SK-N-SH treated with all-trans-retinoic acid at 6 μM for 48 hours (cell line): ENCODE measurements around the gene FMN1.

Experiments used
- ATAC-seq: fragments of 200-7000 bp; cut with Tn5 transposase; 3 replicates; pipeline ENCODE4 v1.9.1; 2020; ENCODE audit warnings: mild to moderate bottlenecking, moderate library complexity
- ARNTL ChIP-seq: fragments of 450-650 bp; formaldehyde crosslinking; IDR thresholded peaks from 2 replicates; pipeline ENCODE4 v1.5.0; 2020; ENCODE audit warnings: low read depth, mild to moderate bottlenecking, moderate library complexity, borderline replicate concordance
- BACH2 ChIP-seq: fragments of 250-450 bp; sonication (Bioruptor Pico); IDR thresholded peaks from 2 replicates; pipeline ENCODE4 v1.9.0; 2021; ENCODE audit warnings: mild to moderate bottlenecking, borderline replicate concordance
- CREB5 ChIP-seq: fragments of 250-450 bp; sonication (Bioruptor Pico); IDR thresholded peaks from 2 replicates; pipeline ENCODE4 v1.5.1; 2020; ENCODE audit warnings: low read depth, mild to moderate bottlenecking, moderate library complexity
- CSDC2 ChIP-seq: fragments of 250-450 bp; sonication (Bioruptor Pico); IDR thresholded peaks from 2 replicates; pipeline ENCODE4 v1.5.0; 2020; ENCODE audit warnings: mild to moderate bottlenecking, moderate library complexity
- CSRNP3 ChIP-seq: fragments of 250-450 bp; sonication (Bioruptor Pico); IDR thresholded peaks from 2 replicates; pipeline ENCODE4 v1.5.1; 2021; ENCODE audit warnings: mild to moderate bottlenecking, moderate library complexity
- ESRRG ChIP-seq: fragments of 250-450 bp; sonication (Bioruptor Pico); IDR thresholded peaks from 2 replicates; pipeline ENCODE4 v1.6.1; 2021; ENCODE audit warnings: mild to moderate bottlenecking
- GLIS3 ChIP-seq: fragments of 250-450 bp; sonication (Bioruptor Pico); IDR thresholded peaks from 2 replicates; pipeline ENCODE4 v1.5.0; 2020; ENCODE audit warnings: mild to moderate bottlenecking, moderate library complexity
- ISL1 ChIP-seq: fragments of 250-450 bp; sonication (Bioruptor Pico); IDR thresholded peaks from 2 replicates; pipeline ENCODE4 v2.1.2; 2022; ENCODE audit warnings: mild to moderate bottlenecking, moderate library complexity
- OSR1 ChIP-seq: fragments of 250-450 bp; sonication (Bioruptor Pico); IDR thresholded peaks from 2 replicates; pipeline ENCODE4 v1.8.0; 2022; ENCODE audit warnings: moderate library complexity, mild to moderate bottlenecking, inconsistent platforms
- PATZ1 ChIP-seq: fragments of 250-450 bp; sonication (Bioruptor Pico); IDR thresholded peaks from 2 replicates; pipeline ENCODE4 v1.8.0; 2020; ENCODE audit warnings: mild to moderate bottlenecking, moderate library complexity, borderline replicate concordance
- POU6F1 ChIP-seq: fragments of 250-450 bp; sonication (Bioruptor Pico); IDR thresholded peaks from 2 replicates; pipeline ENCODE4 v1.8.0; 2021; ENCODE audit warnings: low read depth, mild to moderate bottlenecking, moderate library complexity, borderline replicate concordance
- PPARA ChIP-seq: fragments of 250-450 bp; sonication (Bioruptor Pico); IDR thresholded peaks from 2 replicates; pipeline ENCODE4 v1.5.0; 2020; ENCODE audit warnings: mild to moderate bottlenecking, borderline replicate concordance
- RARB ChIP-seq: fragments of 250-450 bp; sonication (Bioruptor Pico); IDR thresholded peaks from 2 replicates; pipeline ENCODE4 v1.8.0; 2021; ENCODE audit warnings: mild to moderate bottlenecking, moderate library complexity
- SNAI2 ChIP-seq: fragments of 250-450 bp; sonication (Bioruptor Pico); IDR thresholded peaks from 2 replicates; pipeline ENCODE4 v1.5.0; 2020; ENCODE audit warnings: mild to moderate bottlenecking, moderate library complexity
- TCF4 ChIP-seq: fragments of 250-450 bp; sonication (Bioruptor Pico); IDR thresholded peaks from 2 replicates; pipeline ENCODE4 v1.8.0; 2021; ENCODE audit warnings: mild to moderate bottlenecking, moderate library complexity, borderline replicate concordance
- TOX ChIP-seq: fragments of 250-450 bp; sonication (Bioruptor Pico); IDR thresholded peaks from 2 replicates; pipeline ENCODE4 v1.8.0; 2021; ENCODE audit warnings: mild to moderate bottlenecking, moderate library complexity, borderline replicate concordance
- TSHZ2 ChIP-seq: fragments of 250-450 bp; sonication (Bioruptor Pico); IDR thresholded peaks from 2 replicates; pipeline ENCODE4 v1.5.0; 2020; ENCODE audit warnings: mild to moderate bottlenecking, moderate library complexity
- ZC3H10 ChIP-seq: fragments of 250-450 bp; sonication (Bioruptor Pico); IDR thresholded peaks from 2 replicates; pipeline ENCODE4 v1.5.1; 2021; ENCODE audit warnings: mild to moderate bottlenecking, moderate library complexity
- ZFP3 ChIP-seq: fragments of 250-450 bp; sonication (Bioruptor Pico); IDR thresholded peaks from 2 replicates; pipeline ENCODE4 v1.5.0; 2020; ENCODE audit warnings: mild to moderate bottlenecking, moderate library complexity
- ZFP30 ChIP-seq: fragments of 450-650 bp; formaldehyde crosslinking; IDR thresholded peaks from 2 replicates; pipeline ENCODE4 v1.5.0; 2022; ENCODE audit warnings: mild to moderate bottlenecking, moderate library complexity
- ZNF565 ChIP-seq: fragments of 450-650 bp; formaldehyde crosslinking; conservative IDR thresholded peaks from 2 replicates; pipeline ENCODE4 v1.5.0; 2020; ENCODE audit warnings: low read depth, mild to moderate bottlenecking, moderate library complexity
- ZNF70 ChIP-seq: fragments of 450-650 bp; formaldehyde crosslinking; IDR thresholded peaks from 2 replicates; pipeline ENCODE4 v1.5.0; 2020; ENCODE audit warnings: mild to moderate bottlenecking, moderate library complexity
- ZNF8 ChIP-seq: fragments of 450-650 bp; formaldehyde crosslinking; IDR thresholded peaks from 2 replicates; pipeline ENCODE4 v1.5.0; 2020; ENCODE audit warnings: mild to moderate bottlenecking, moderate library complexity

FMN1 gene

GRCh38 chr15:32901192-32901591 is 293.3 kb downstream of the FMN1 start:
- no peak for ATAC-seq
- no peak for TF ChIP-seq RARB (CRISPR knock-in tag)
- no peak for TF ChIP-seq ISL1
- TF ChIP-seq ARNTL (CRISPR knock-in tag), result no peak
- TF ChIP-seq TCF4 (CRISPR knock-in tag), result no peak
- TF ChIP-seq CSRNP3 (CRISPR knock-in tag), result no peak
- no peak for TF ChIP-seq ZNF70 (CRISPR knock-in tag)
- no peak for TF ChIP-seq PPARA
- no peak for TF ChIP-seq SNAI2 (CRISPR knock-in tag)
- TF ChIP-seq BACH2 (CRISPR knock-in tag), result no peak
- no peak for TF ChIP-seq ESRRG (CRISPR knock-in tag)

- ATAC-seq, result no peak
- no peak for TF ChIP-seq SNAI2 (CRISPR knock-in tag)
- TF ChIP-seq ARNTL (CRISPR knock-in tag), result no peak
- TF ChIP-seq POU6F1 (CRISPR knock-in tag), result no peak
- TF ChIP-seq ZNF70 (CRISPR knock-in tag), result no peak
- no peak for TF ChIP-seq ZFP30 (CRISPR knock-in tag)
- TF ChIP-seq OSR1 (CRISPR knock-in tag), result no peak
- no peak for TF ChIP-seq TSHZ2 (CRISPR knock-in tag)
Measured at GRCh38 chr15:32899126-32899596, 295.4 kb downstream of the FMN1 start.

GRCh38 chr15:32898414-32898813 is 296.1 kb downstream of the FMN1 start:
- no peak for ATAC-seq
- TF ChIP-seq TOX (CRISPR knock-in tag) (no peak), POU6F1 (CRISPR knock-in tag) (no peak)

GRCh38 chr15:32893421-32893820 is 301.1 kb downstream of the FMN1 start:
- no peak for ATAC-seq
- TF ChIP-seq ARNTL (CRISPR knock-in tag), result no peak
- TF ChIP-seq CSDC2, result no peak
- no peak for TF ChIP-seq ZC3H10 (CRISPR knock-in tag)
- TF ChIP-seq PPARA, result no peak
- TF ChIP-seq CREB5 (CRISPR knock-in tag), result no peak
- no peak for TF ChIP-seq SNAI2 (CRISPR knock-in tag)
- no peak for TF ChIP-seq ZFP3 (CRISPR knock-in tag)
- TF ChIP-seq GLIS3 (CRISPR knock-in tag), result no peak
- TF ChIP-seq PATZ1 (CRISPR knock-in tag), result no peak
- TF ChIP-seq TOX (CRISPR knock-in tag), result no peak
- no peak for TF ChIP-seq ZNF8
- TF ChIP-seq ESRRG (CRISPR knock-in tag), result no peak
- no peak for TF ChIP-seq ZNF565 (CRISPR knock-in tag)
- TF ChIP-seq, all 23 proteins: peak for 0
